Measurements from ENCODE around the gene VMO1.
A peak's percentile ranks its signal among the peaks of the same experiment; 100 is the strongest.

The VMO1 gene

DNA sequence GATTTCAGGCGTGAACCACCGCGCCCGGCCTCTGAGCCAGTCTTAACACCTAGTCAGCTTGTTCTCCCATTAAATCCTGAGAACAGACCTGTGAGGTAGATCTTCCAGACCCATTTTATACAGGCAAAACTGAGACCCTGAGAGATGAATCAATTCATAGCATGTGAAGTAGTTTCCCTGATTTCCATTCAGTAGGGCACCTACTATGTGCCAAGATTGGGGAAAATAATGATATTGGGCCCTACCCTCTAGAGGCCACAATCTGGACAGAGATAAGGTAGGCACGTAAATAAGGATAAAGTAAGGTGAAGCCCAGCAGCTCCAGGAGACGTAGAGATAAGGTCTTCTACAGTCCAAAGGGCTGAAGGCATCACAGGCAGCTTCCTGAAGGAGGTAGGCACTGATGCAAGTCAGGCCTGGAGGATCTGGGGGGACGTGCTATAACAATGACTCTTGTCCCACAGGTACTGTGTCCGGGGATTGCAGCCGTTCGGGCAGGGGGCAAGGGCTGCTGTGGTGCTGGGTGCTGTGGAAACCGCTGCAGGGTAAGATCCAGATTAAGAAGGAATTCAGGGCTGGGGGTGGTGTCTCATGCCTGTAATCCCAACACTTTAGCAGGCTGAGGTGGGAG is 5.7 kb downstream of the VMO1 start:
- Histone ChIP-seq H3K27me3 (replicated peaks; ENCODE audit: control insufficient read depth, insufficient read depth, low read length) (peaks cover 50% of the 10 kb centered on the region), H3K36me3 (ENCODE audit: control insufficient read depth, insufficient read depth, low read length, severe bottlenecking) (no peaks in the 10 kb centered on the region), H3K9ac (ENCODE audit: low read length) (no peak overlapping the region), H3K4me3 (ENCODE audit: low read length) (no peak overlapping the region), H3K4me1 (ENCODE audit: control insufficient read depth, insufficient read depth, low read length) (peaks cover 3% of the 10 kb centered on the region), H3K9me3 (ENCODE audit: control insufficient read depth, low read length) (no peaks in the 10 kb centered on the region)
- DNase-seq (ENCODE audit: low read depth): no peak

- no peak overlapping the region for H3K9ac ChIP-seq (ENCODE audit: low read length)
- H3K4me3 ChIP-seq (ENCODE audit: low read length): no peak overlapping the region
- H3K9me3 ChIP-seq (ENCODE audit: control insufficient read depth, low read length): no peaks in the 10 kb centered on the region
- no peaks in the 10 kb centered on the region for H3K4me1 ChIP-seq (ENCODE audit: control insufficient read depth, insufficient read depth, low read length)
- peaks cover 46% of the 10 kb centered on the region for H3K27me3 ChIP-seq (replicated peaks; ENCODE audit: control insufficient read depth, insufficient read depth, low read length)
- H3K36me3 ChIP-seq (ENCODE audit: control insufficient read depth, insufficient read depth, low read length, severe bottlenecking): no peaks in the 10 kb centered on the region
- DNase-seq (ENCODE audit: low read depth): no peak
These were observed 8.0 kb downstream of the VMO1 start for GRCh38 chr17:4777969-4778760.

DNA sequence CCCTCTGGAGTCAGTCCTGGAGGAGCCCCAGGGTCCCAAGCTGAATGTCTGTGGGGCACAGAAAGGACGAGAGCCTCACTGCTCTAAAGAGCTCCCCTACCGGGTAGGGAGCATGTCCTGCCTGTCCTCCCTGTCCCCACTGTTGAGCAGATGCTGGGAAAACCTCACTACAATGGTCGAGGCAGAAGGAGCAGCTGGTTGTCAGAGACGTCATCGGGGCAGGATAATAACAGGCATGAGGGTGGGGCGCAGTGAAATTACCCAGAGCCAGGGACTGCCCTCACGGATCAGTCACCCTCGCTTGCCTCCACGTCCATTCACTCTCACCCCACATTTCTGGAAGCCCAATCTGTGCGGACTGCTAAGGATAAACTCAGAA is 13.9 kb downstream of the VMO1 start:
- no peaks in the 10 kb centered on the region for H3K36me3 ChIP-seq (ENCODE audit: control insufficient read depth, insufficient read depth, low read length, severe bottlenecking)
- no peak for DNase-seq (ENCODE audit: low read depth)
- H3K27me3 ChIP-seq (replicated peaks; ENCODE audit: control insufficient read depth, insufficient read depth, low read length): peaks cover 31% of the 10 kb centered on the region
- no peaks in the 10 kb centered on the region for H3K9me3 ChIP-seq (ENCODE audit: control insufficient read depth, low read length)
- H3K4me1 ChIP-seq (ENCODE audit: control insufficient read depth, insufficient read depth, low read length): no peaks in the 10 kb centered on the region
- no peak overlapping the region for H3K9ac ChIP-seq (ENCODE audit: low read length)
- no peak overlapping the region for H3K4me3 ChIP-seq (ENCODE audit: low read length)

DNA sequence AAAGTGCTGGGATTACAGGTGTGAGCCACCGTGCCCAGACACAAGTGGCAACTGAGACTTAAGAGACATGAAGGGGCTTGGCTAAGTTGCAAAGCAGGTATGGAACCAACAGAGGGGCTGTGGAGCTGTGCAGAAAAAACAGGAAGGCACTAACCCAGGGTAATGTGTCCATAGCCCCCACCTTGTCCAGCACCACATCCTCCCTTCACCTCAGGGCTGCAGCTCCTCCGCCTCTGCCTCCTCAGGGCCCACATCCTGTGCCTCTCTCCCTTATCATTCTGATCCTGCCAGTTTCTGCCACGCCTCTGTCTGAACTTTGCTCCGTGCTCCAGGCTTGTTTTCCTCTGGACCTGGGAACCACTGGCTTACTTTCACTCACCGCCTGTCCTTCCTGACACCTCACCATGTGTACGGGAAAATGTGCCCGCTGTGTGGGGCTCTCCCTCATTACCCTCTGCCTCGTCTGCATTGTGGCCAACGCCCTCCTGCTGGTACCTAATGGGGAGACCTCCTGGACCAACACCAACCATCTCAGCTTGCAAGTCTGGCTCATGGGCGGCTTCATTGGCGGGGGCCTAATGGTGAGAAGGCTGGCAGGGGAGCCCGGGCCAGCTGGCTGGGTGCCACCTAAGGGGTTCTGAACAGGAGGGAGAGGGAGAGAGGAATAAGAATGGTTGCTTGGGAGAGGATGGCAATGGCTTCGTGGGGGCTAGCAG is 14.5 kb downstream of the VMO1 start, which contains the start of gene TM4SF5:
Gene TM4SF5, plus strand, starts transcription at position 368 of the 716 bp plus-strand sequence. Its CDS starts 37 bp downstream, at position 405.
- no peaks in the 10 kb centered on the region for H3K9me3 ChIP-seq (ENCODE audit: control insufficient read depth, low read length)
- H3K9ac ChIP-seq (ENCODE audit: low read length): no peak within 1 kb of the TSS
- no peak for DNase-seq (ENCODE audit: low read depth)
- no peaks in the 10 kb centered on the region for H3K4me1 ChIP-seq (ENCODE audit: control insufficient read depth, insufficient read depth, low read length)
- H3K27me3 ChIP-seq (replicated peaks; ENCODE audit: control insufficient read depth, insufficient read depth, low read length): peaks cover 28% of the 10 kb centered on the region
- H3K4me3 ChIP-seq (ENCODE audit: low read length): no peak within 1 kb of the TSS
- H3K36me3 ChIP-seq (ENCODE audit: control insufficient read depth, insufficient read depth, low read length, severe bottlenecking): no peaks in the 10 kb centered on the region

DNA sequence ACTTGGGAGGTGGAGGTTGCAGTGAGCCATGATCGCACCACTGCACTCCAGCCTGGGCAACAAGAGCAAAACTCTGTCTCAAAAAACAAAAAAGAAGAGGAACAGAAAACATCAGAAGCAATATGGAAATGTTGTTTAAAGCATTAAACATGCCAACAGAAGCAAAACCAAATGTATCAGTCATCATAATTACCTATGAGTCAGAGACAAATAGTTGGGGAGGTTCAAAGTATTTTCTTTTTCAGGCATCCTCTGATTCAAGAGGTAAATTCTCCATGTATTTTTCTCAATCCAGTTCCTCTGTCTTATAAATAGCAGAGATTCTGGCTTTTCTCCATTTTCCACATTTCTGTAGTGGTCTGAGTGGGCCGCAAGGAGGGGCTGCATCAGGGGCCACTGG is 16.5 kb downstream of the VMO1 start:
- peak; percentile 15 for DNase-seq (ENCODE audit: low read depth)
- Histone ChIP-seq H3K9ac (ENCODE audit: low read length) (no peak overlapping the region), H3K4me3 (ENCODE audit: low read length) (no peak overlapping the region), H3K9me3 (ENCODE audit: control insufficient read depth, low read length) (no peaks in the 10 kb centered on the region), H3K4me1 (ENCODE audit: control insufficient read depth, insufficient read depth, low read length) (no peaks in the 10 kb centered on the region), H3K36me3 (ENCODE audit: control insufficient read depth, insufficient read depth, low read length, severe bottlenecking) (no peaks in the 10 kb centered on the region), H3K27me3 (replicated peaks; ENCODE audit: control insufficient read depth, insufficient read depth, low read length) (peaks cover 27% of the 10 kb centered on the region)

DNA sequence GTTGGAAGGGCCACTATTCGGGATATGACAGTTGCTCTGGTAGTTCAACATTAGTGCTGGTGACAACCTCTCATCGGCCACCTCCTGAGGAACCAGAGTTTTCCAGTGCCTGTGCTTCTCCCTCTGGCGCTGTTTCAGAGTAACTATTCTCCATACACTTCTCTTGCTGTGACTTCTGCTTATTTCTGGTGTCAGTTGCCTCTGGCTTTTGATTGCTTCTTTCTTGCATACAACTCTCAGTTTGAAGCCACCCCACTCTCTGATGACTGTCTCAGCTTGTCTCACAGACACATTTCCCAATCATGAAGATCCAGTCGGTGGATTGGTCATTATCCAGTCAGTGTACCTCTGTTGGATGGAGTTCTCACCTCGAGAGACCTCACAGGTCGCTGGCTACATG is 17.9 kb downstream of the VMO1 start:
- H3K4me3 ChIP-seq (ENCODE audit: low read length): no peak overlapping the region
- DNase-seq (ENCODE audit: low read depth): no peak
- no peaks in the 10 kb centered on the region for H3K9me3 ChIP-seq (ENCODE audit: control insufficient read depth, low read length)
- H3K9ac ChIP-seq (ENCODE audit: low read length): no peak overlapping the region
- H3K27me3 ChIP-seq (replicated peaks; ENCODE audit: control insufficient read depth, insufficient read depth, low read length): peaks cover 25% of the 10 kb centered on the region
- no peaks in the 10 kb centered on the region for H3K4me1 ChIP-seq (ENCODE audit: control insufficient read depth, insufficient read depth, low read length)
- no peaks in the 10 kb centered on the region for H3K36me3 ChIP-seq (ENCODE audit: control insufficient read depth, insufficient read depth, low read length, severe bottlenecking)

GRCh38 chr17:4766723-4767122 is 19.4 kb downstream of the VMO1 start:
- Histone ChIP-seq H3K27me3 (replicated peaks; ENCODE audit: control insufficient read depth, insufficient read depth, low read length) (peaks cover 17% of the 10 kb centered on the region), H3K4me3 (ENCODE audit: low read length) (no peak overlapping the region), H3K9ac (ENCODE audit: low read length) (no peak overlapping the region), H3K9me3 (ENCODE audit: control insufficient read depth, low read length) (no peaks in the 10 kb centered on the region), H3K4me1 (ENCODE audit: control insufficient read depth, insufficient read depth, low read length) (no peaks in the 10 kb centered on the region), H3K36me3 (ENCODE audit: control insufficient read depth, insufficient read depth, low read length, severe bottlenecking) (no peaks in the 10 kb centered on the region)
- no peak for DNase-seq (ENCODE audit: low read depth)

GRCh38 chr17:4766201-4766600 is 20.0 kb downstream of the VMO1 start:
- no peaks in the 10 kb centered on the region for H3K4me1 ChIP-seq (ENCODE audit: control insufficient read depth, insufficient read depth, low read length)
- peaks cover 14% of the 10 kb centered on the region for H3K27me3 ChIP-seq (replicated peaks; ENCODE audit: control insufficient read depth, insufficient read depth, low read length)
- H3K4me3 ChIP-seq (ENCODE audit: low read length): no peak overlapping the region
- H3K9ac ChIP-seq (ENCODE audit: low read length): no peak overlapping the region
- H3K9me3 ChIP-seq (ENCODE audit: control insufficient read depth, low read length): no peaks in the 10 kb centered on the region
- DNase-seq (ENCODE audit: low read depth): peak; percentile 45
- no peaks in the 10 kb centered on the region for H3K36me3 ChIP-seq (ENCODE audit: control insufficient read depth, insufficient read depth, low read length, severe bottlenecking)

GRCh38 chr17:4764595-4764994 is 21.6 kb downstream of the VMO1 start:
- H3K9ac ChIP-seq (ENCODE audit: low read length): no peak overlapping the region
- no peaks in the 10 kb centered on the region for H3K36me3 ChIP-seq (ENCODE audit: control insufficient read depth, insufficient read depth, low read length, severe bottlenecking)
- DNase-seq (ENCODE audit: low read depth): no peak
- H3K27me3 ChIP-seq (replicated peaks; ENCODE audit: control insufficient read depth, insufficient read depth, low read length): peaks cover 25% of the 10 kb centered on the region
- H3K4me1 ChIP-seq (ENCODE audit: control insufficient read depth, insufficient read depth, low read length): no peaks in the 10 kb centered on the region
- H3K9me3 ChIP-seq (ENCODE audit: control insufficient read depth, low read length): no peaks in the 10 kb centered on the region
- H3K4me3 ChIP-seq (ENCODE audit: low read length): no peak overlapping the region

- no peaks in the 10 kb centered on the region for H3K36me3 ChIP-seq (ENCODE audit: control insufficient read depth, insufficient read depth, low read length, severe bottlenecking)
- no peak overlapping the region for H3K9ac ChIP-seq (ENCODE audit: low read length)
- DNase-seq (ENCODE audit: low read depth): no peak
- no peaks in the 10 kb centered on the region for H3K9me3 ChIP-seq (ENCODE audit: control insufficient read depth, low read length)
- no peaks in the 10 kb centered on the region for H3K4me1 ChIP-seq (ENCODE audit: control insufficient read depth, insufficient read depth, low read length)
- H3K27me3 ChIP-seq (replicated peaks; ENCODE audit: control insufficient read depth, insufficient read depth, low read length): peaks cover 45% of the 10 kb centered on the region
- no peak overlapping the region for H3K4me3 ChIP-seq (ENCODE audit: low read length)
These were observed 26.4 kb downstream of the VMO1 start for GRCh38 chr17:4759776-4760236.

- Histone ChIP-seq H3K36me3 (ENCODE audit: control insufficient read depth, insufficient read depth, low read length, severe bottlenecking) (no peaks in the 10 kb centered on the region), H3K4me3 (ENCODE audit: low read length) (no peak overlapping the region), H3K9ac (ENCODE audit: low read length) (no peak overlapping the region), H3K4me1 (ENCODE audit: control insufficient read depth, insufficient read depth, low read length) (no peaks in the 10 kb centered on the region), H3K9me3 (ENCODE audit: control insufficient read depth, low read length) (no peaks in the 10 kb centered on the region), H3K27me3 (replicated peaks; ENCODE audit: control insufficient read depth, insufficient read depth, low read length) (peaks cover 61% of the 10 kb centered on the region)
- no peak for DNase-seq (ENCODE audit: low read depth)
These were observed 32.8 kb downstream of the VMO1 start for GRCh38 chr17:4753392-4753791.
